Left lung (tissue), 14 donors: ENCODE data around the gene ZSCAN12. TPM values are rescaled to one million over a fixed set of nuclear protein-coding genes. Genes with fewer than 3 reads are reported as not detected.
"Not testable (repeated sequence)": the region's sequence is repeated elsewhere in the genome, so short reads cannot be mapped to it uniquely, and the experiment has no call there.

Source experiments
- ATAC-seq: fragments of 200-7000 bp; cut with Tn5 transposase; one replicate; pipeline ENCODE4 v1.9.1; 2020; ENCODE audit warnings: moderate library complexity
- DNase-seq, 4 donors: peaks; one replicate each; pipeline ENCODE4 v3.0.0-alpha.2; 2013 to 2020
- H3K27ac ChIP-seq, 2 donors: fragments of 200-600 bp; sonication (generic) in 1 of 2; one replicate each; pipeline versions ENCODE4 v1.5.0 to v1.8.0; 2020 to 2021
- H3K27me3 ChIP-seq, 2 donors: fragments of 200-600 bp; sonication (generic) in 1 of 2; one replicate each; pipeline versions ENCODE4 v1.5.0 to v1.8.0; 2020 to 2021
- H3K36me3 ChIP-seq, 2 donors: fragments of 200-600 bp; sonication (generic) in 1 of 2; one replicate each; pipeline versions ENCODE4 v1.5.0 to v1.8.0; 2020 to 2021
- H3K4me1 ChIP-seq, 2 donors: fragments of 200-600 bp; one replicate each; pipeline ENCODE4 v1.8.0; 2021
- H3K4me3 ChIP-seq, 2 donors: fragments of 200-600 bp; sonication (generic) in 1 of 2; one replicate each; pipeline versions ENCODE4 v1.5.0 to v1.8.0; 2020 to 2021; ENCODE audit warnings: mild to moderate bottlenecking in 1 of 2
- H3K9me3 ChIP-seq, 2 donors: fragments of 200-600 bp; sonication (generic) in 1 of 2; one replicate each; pipeline versions ENCODE4 v1.5.0 to v1.8.0; 2020 to 2021
- intact Hi-C, 2 donors: fragments of 100-400 bp; cut with DNase I; formaldehyde crosslinking; loops; one replicate each; pipeline versions ENCODE4 v1.11.2 to v1.14.2; 2022
- long read RNA-seq, 12 donors: library from polyadenylated mRNA in 2 of 12; unstranded in 2 of 12; transcript quantifications; one replicate each; pipeline ENCODE4 v2.0.0 and lab custom pipeline, GENCODE V29; 2019 to 2026
- polyA plus RNA-seq, 6 donors: library from polyadenylated mRNA; unstranded; fragments of 120-200 nt; gene quantifications; one replicate each; pipeline ENCODE4 v1.2.1, GENCODE V29; 2013; ENCODE audit not compliant: insufficient read length in 6 of 6
- total RNA-seq, 2 donors: library from RNA; stranded (reverse); fragmentation: NEBNext Ultra II Directional; extraction: Animal tissue kit (Norgen Biotek cat#: 25700); gene quantifications; one replicate each; pipeline ENCODE4 v1.2.1, GENCODE V29; 2021
- TF ChIP-seq, protein P1 (sequence below), 2 donors: fragments of 200-600 bp; sonication (generic) in 1 of 2; IDR thresholded peaks; one replicate each; pipeline versions ENCODE4 v1.5.0 to v1.8.0; 2021; ENCODE audit warnings: antibody characterized with exemption in 2 of 2
- donor health status: DM: no; HTN: yes; CAD: no.
- donor health status: DM: no; HTN: no; CAD: no.

ZSCAN12 gene
- total RNA-seq (1 to 10 TPM; 5.2 to 6.0 TPM), polyA plus RNA-seq (10 to 100 TPM; 14.4 to 20.1 (median 16.6) TPM)
- long read RNA-seq, donor 1, partial matches to known transcripts: 11 of 12 reads
- long read RNA-seq, donor 1, other reads (novel, unspliced or antisense): 0 of 12 reads
- long read RNA-seq, donor 2: 0 reads
- long read RNA-seq, donor 3: 0 reads
- long read RNA-seq, donor 4: 0 reads
- long read RNA-seq, donor 5: 0 reads
- long read RNA-seq, donor 6, full-length matches to known transcripts: 2 of 2 reads
- long read RNA-seq, donor 6, partial matches to known transcripts: 0 of 2 reads
- long read RNA-seq, donor 6, other reads (novel, unspliced or antisense): 0 of 2 reads
- long read RNA-seq, donor 7, partial matches to known transcripts: 0 of 1 reads
- long read RNA-seq, donor 7, other reads (novel, unspliced or antisense): 0 of 1 reads
- long read RNA-seq, donor 8, partial matches to known transcripts: 0 of 1 reads
- long read RNA-seq, donor 8, other reads (novel, unspliced or antisense): 0 of 1 reads
- long read RNA-seq, donor 9: 0 reads
- long read RNA-seq, donor 10, partial matches to known transcripts: 0 of 1 reads
- long read RNA-seq, donor 10, other reads (novel, unspliced or antisense): 1 of 1 reads
- long read RNA-seq, donor 11: 0 reads
- long read RNA-seq, donor 12, partial matches to known transcripts: 0 of 1 reads
- long read RNA-seq, donor 12, other reads (novel, unspliced or antisense): 0 of 1 reads

GRCh38 chr6:28399350-28400121, at the start of gene ZSCAN12:
ZSCAN12 (minus strand) TSS chr6:28399747; CDS start chr6:28398405, 1,342 bp downstream.
- Histone ChIP-seq H3K36me3 (peaks cover 0 to 14% of the 10 kb centered on the region in 2 donors), H3K4me1 (peaks cover 5 to 28% of the 10 kb centered on the region in 2 donors), H3K9me3 (no peaks in the 10 kb centered on the region), H3K27ac (peak within 1 kb of the TSS; percentile 45 to 63), H3K27me3 (peaks cover 0 to 25% of the 10 kb centered on the region in 2 donors), H3K4me3 (peak within 1 kb of the TSS; percentile 79 to 83)
- TF ChIP-seq, protein P1, sequence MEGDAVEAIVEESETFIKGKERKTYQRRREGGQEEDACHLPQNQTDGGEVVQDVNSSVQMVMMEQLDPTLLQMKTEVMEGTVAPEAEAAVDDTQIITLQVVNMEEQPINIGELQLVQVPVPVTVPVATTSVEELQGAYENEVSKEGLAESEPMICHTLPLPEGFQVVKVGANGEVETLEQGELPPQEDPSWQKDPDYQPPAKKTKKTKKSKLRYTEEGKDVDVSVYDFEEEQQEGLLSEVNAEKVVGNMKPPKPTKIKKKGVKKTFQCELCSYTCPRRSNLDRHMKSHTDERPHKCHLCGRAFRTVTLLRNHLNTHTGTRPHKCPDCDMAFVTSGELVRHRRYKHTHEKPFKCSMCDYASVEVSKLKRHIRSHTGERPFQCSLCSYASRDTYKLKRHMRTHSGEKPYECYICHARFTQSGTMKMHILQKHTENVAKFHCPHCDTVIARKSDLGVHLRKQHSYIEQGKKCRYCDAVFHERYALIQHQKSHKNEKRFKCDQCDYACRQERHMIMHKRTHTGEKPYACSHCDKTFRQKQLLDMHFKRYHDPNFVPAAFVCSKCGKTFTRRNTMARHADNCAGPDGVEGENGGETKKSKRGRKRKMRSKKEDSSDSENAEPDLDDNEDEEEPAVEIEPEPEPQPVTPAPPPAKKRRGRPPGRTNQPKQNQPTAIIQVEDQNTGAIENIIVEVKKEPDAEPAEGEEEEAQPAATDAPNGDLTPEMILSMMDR (IDR thresholded peaks at IDR 0.05): peak in 1 of 2 donors; percentile 31
- DNase-seq (peak; percentile 83 to 92 (median 88)), ATAC-seq (peak; percentile 98)
- intact Hi-C loops: no loop called here

DNA sequence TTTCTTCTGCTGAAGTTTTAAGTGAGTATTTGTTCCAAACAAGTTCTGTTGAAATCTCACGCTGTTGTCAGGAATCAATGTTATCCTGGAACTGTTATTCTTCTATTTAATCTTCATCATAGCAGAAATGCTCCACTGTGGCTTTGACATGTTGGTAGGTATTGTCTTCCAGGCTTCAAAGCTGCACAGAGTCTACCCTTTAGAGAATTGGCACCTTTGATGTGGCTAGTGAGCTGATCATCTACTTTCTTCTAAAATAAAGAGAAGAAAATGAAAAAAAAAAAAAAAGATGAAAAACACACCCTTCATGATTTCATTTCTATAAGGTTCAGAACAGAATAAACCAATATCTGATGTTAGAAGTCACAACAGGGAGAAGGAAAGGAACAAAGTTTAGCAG, 49.5 kb upstream of the ZSCAN12 start:
- Histone ChIP-seq H3K4me1 (no peaks in the 10 kb centered on the region), H3K9me3 (no peaks in the 10 kb centered on the region), H3K27me3 (peaks cover 15 to 82% of the 10 kb centered on the region in 2 donors), H3K4me3 (no peak overlapping the region), H3K27ac (no peak overlapping the region), H3K36me3 (no peaks in the 10 kb centered on the region)
- DNase-seq (no peak), ATAC-seq (no peak)
- intact Hi-C loops: no loop called here
- TF ChIP-seq, protein P1 (IDR thresholded peaks at IDR 0.05): no peak

DNA sequence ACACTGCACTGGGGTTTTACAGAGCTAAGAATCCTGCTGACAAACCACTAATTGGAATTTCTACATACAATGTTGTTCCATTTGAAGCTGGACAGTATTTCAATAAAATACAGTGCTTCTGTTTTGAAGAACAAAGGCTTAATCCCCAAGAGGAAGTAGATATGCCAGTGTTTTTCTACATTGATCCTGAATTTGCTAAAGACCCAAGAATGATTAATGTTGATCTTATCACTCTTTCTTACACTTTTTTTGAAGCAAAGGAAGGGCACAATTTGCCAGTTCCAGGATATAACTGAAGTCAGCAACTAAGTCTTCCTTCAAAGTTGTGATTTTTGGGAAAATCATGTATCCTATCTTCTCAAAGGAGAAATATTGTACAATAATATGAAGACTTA, 48.0 kb upstream of the ZSCAN12 start:
- H3K27me3 ChIP-seq: peaks cover 8 to 82% of the 10 kb centered on the region in 2 donors
- H3K36me3 ChIP-seq, ATAC-seq, H3K4me3 ChIP-seq, H3K27ac ChIP-seq, H3K4me1 ChIP-seq, H3K9me3 ChIP-seq, DNase-seq, intact Hi-C loops: not testable (repeated sequence)

GRCh38 chr6:28446818-28447511, 47.4 kb upstream of the ZSCAN12 start:
- H3K27me3 ChIP-seq: peaks cover 8 to 80% of the 10 kb centered on the region in 2 donors
- no peaks in the 10 kb centered on the region for H3K9me3 ChIP-seq
- ATAC-seq: peak; percentile 23
- intact Hi-C loops: no loop called here
- no peak overlapping the region for H3K4me3 ChIP-seq
- H3K36me3 ChIP-seq: no peaks in the 10 kb centered on the region
- TF ChIP-seq, protein P1 (IDR thresholded peaks at IDR 0.05): no peak
- no peak overlapping the region for H3K27ac ChIP-seq
- H3K4me1 ChIP-seq: no peaks in the 10 kb centered on the region
- DNase-seq: peak in 3 of 4 donors; percentile 23 to 73 (median 25)

DNA sequence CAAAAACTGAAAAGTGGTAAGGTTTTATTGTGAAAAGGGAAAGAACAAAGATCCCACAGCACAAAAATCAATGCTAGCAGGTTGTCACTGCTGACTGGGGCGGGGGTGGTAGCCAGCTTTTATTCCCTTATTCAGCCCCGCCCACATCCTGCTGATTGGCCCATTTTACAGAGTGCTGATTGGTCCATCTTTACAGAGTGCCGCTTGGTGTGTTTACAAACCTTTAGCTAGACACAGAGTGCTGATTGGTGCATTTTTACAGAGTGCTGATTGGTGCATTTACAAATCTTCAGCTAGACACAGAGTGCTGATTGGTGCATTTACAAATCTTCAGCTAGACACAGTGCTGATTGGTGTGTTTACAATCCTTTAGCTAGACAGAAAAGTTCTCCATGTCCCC, 45.2 kb upstream of the ZSCAN12 start:
- intact Hi-C loops, ATAC-seq, H3K4me3 ChIP-seq, H3K9me3 ChIP-seq, H3K27ac ChIP-seq, H3K36me3 ChIP-seq, H3K4me1 ChIP-seq, DNase-seq: not testable (repeated sequence)
- peaks cover 8 to 66% of the 10 kb centered on the region in 2 donors for H3K27me3 ChIP-seq
